Measurements from ENCODE around the gene PRKAG2. TPM values are rescaled to one million over a fixed set of nuclear protein-coding genes. Genes with fewer than 3 reads are reported as not detected.

PRKAG2 gene
- total and polyA plus RNA-seq, 2 of the 8 experiments (the other 6 are each of a cell fraction or from before 2014, with no cell fraction given): 7.5 to 18.1 TPM

GRCh38 chr7:151806952-151807775 is 69.8 kb downstream of the PRKAG2 start:
- no peak overlapping the region for H2BK120ac ChIP-seq (replicated peaks; ENCODE audit: low read depth, low read length)
- H3K4me2 ChIP-seq (ENCODE audit: insufficient read depth in 1 of 2, low read depth in 2 of 2, low read length in 2 of 2): no peak overlapping the region
- H3K14ac ChIP-seq (ENCODE audit: insufficient read length): no peak overlapping the region
- H3K36me3 ChIP-seq (ENCODE audit: control insufficient read depth in 2 of 4, insufficient read depth in 4 of 4, low read length in 3 of 4): no peaks in the 10 kb centered on the region
- no peak overlapping the region for H3K23ac ChIP-seq (ENCODE audit: insufficient read length)
- no peaks in the 10 kb centered on the region for H3K4me1 ChIP-seq (replicated peaks in 1 of 4; ENCODE audit: control insufficient read depth in 3 of 4, insufficient read depth in 4 of 4, low read length in 3 of 4)
- no peaks in the 10 kb centered on the region for H3K79me1 ChIP-seq (ENCODE audit: low read depth, low read length)
- ChIA-PET POLR2A (ENCODE audit: partially characterized antibody) (no interaction called here), CTCF (ENCODE audit: partially characterized antibody) (interaction anchor here (0.8 to 0.9 kb wide), 2 partner anchors 11 to 25 kb away, joined by 3 to 4 read pairs; no protein-coding TSS in a partner anchor)
- no peaks in the 10 kb centered on the region for H3K79me2 ChIP-seq (ENCODE audit: control insufficient read depth in 1 of 2, insufficient read depth in 2 of 2, low read length in 2 of 2)
- H4K8ac ChIP-seq (ENCODE audit: extremely low read depth, insufficient read depth, low read length): no peak overlapping the region
- no peaks in the 10 kb centered on the region for H3K9me3 ChIP-seq (ENCODE audit: insufficient read depth in 2 of 2, low read depth in 1 of 2, low read length in 1 of 2)
- H3K56ac ChIP-seq (replicated peaks; ENCODE audit: insufficient read length, low read depth, low read length): no peak overlapping the region
- WGBS, 2 experiments (ENCODE audit: extremely low coverage in 1 of 2, insufficient coverage in 1 of 2, insufficient read length in 1 of 2, insufficient replicate concordance in 2 of 2, low coverage in 1 of 2, low lambda C conversion rate in 2 of 2, missing lambda C conversion rate in 1 of 2): 88% methylated on average over 19 of the region's 19 CpGs; no CpG with 5 or more reads in 1 of the 2 experiments
- no peak overlapping the region for H3K27ac ChIP-seq (ENCODE audit: low read depth, low read length)
- no peak overlapping the region for H3K4me3 ChIP-seq (ENCODE audit: extremely low read depth in 1 of 4, insufficient read depth in 2 of 4, low read depth in 3 of 4, low read length in 4 of 4)
- no peak overlapping the region for H2BK5ac ChIP-seq (ENCODE audit: low read depth, low read length)
- no peak overlapping the region for H3K18ac ChIP-seq (ENCODE audit: extremely low read depth, low read length)
- no peak overlapping the region for H3K9ac ChIP-seq (replicated peaks in 1 of 4; ENCODE audit: extremely low read depth in 1 of 4, low read depth in 3 of 4, low read length in 3 of 4)
- no peaks in the 10 kb centered on the region for H3K27me3 ChIP-seq (replicated peaks in 1 of 4; ENCODE audit: control insufficient read depth in 3 of 4, extremely low read depth in 1 of 4, insufficient read depth in 3 of 4, low read length in 3 of 4)
- no peak for FAIRE-seq
- H3K4ac ChIP-seq (replicated peaks; ENCODE audit: insufficient read length, low read depth, low read length): no peak overlapping the region
- H2AFZ ChIP-seq (ENCODE audit: low read length): no peak overlapping the region
- H3K23me2 ChIP-seq (ENCODE audit: low read depth, low read length): no peaks in the 10 kb centered on the region
- no peak for DNase-seq (ENCODE audit: low read depth in 1 of 2, low spot score in 2 of 2)
- H4K20me1 ChIP-seq (replicated peaks in 1 of 2; ENCODE audit: control insufficient read depth in 1 of 2, insufficient read depth in 2 of 2, low read length in 2 of 2): no peaks in the 10 kb centered on the region
- no peak overlapping the region for H4K91ac ChIP-seq (replicated peaks; ENCODE audit: insufficient read length, low read length)
- no peak overlapping the region for H4K5ac ChIP-seq (ENCODE audit: insufficient read length, low read depth, low read length)
- H2BK12ac ChIP-seq (ENCODE audit: low read depth, low read length): no peak overlapping the region
- H2AK5ac ChIP-seq (ENCODE audit: low read depth, low read length): no peak overlapping the region
- H2BK15ac ChIP-seq (ENCODE audit: low read length): no peak overlapping the region
- H2BK20ac ChIP-seq (ENCODE audit: low read length): no peak overlapping the region
- TF ChIP-seq ASH2L (IDR thresholded peaks at IDR 0.05; ENCODE audit: low read length) (no peak), TEAD4 (IDR thresholded peaks at IDR 0.05; ENCODE audit: low read depth, low read length) (no peak), SP4 (IDR thresholded peaks at IDR 0.05; ENCODE audit: low read length) (no peak), RBBP5 (IDR thresholded peaks at IDR 0.05; ENCODE audit: borderline replicate concordance, low read depth, low read length) (no peak), SRF (IDR thresholded peaks at IDR 0.05; ENCODE audit: low read depth, low read length) (no peak), RFX5 (IDR thresholded peaks at IDR 0.05; ENCODE audit: borderline replicate concordance, low read depth, low read length) (no peak), CHD2 (IDR thresholded peaks at IDR 0.05; ENCODE audit: low read length) (no peak)
- TF ChIP-seq, protein P1, sequence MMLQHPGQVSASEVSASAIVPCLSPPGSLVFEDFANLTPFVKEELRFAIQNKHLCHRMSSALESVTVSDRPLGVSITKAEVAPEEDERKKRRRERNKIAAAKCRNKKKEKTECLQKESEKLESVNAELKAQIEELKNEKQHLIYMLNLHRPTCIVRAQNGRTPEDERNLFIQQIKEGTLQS (IDR thresholded peaks at IDR 0.05; ENCODE audit: insufficient read depth, low read depth, low read length): no peak
- TF ChIP-seq, protein P2, sequence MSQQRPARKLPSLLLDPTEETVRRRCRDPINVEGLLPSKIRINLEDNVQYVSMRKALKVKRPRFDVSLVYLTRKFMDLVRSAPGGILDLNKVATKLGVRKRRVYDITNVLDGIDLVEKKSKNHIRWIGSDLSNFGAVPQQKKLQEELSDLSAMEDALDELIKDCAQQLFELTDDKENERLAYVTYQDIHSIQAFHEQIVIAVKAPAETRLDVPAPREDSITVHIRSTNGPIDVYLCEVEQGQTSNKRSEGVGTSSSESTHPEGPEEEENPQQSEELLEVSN (IDR thresholded peaks at IDR 0.05): no peak

Measured in H1 (cell line).